Measurements from ENCODE around the gene CEP78.

CEP78 gene

DNA sequence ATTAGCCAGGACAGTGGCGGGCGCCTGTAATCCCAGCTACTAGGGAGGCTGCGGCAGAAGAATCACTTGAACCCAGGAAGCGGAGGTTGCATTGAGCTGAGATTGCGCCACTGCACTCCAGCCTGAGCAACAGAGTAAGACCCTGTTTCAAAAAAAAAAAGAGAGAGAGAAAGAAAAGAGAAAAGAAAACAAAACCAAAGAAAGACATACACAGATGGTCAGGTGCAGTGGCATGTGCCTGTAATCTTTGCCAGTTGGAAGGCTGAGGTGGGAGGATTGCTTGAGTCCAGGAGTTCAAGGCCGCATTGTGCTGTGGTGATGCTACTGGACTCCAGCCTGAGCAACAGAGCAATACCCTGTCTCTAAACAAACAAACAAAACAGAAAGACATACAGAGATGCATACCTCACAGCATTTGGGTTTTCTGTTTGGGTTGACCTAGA lies 51.1 kb downstream of the CEP78 start:
- Histone ChIP-seq H3K4me1 (ENCODE audit: control insufficient read depth, insufficient read depth, low read length) (peaks cover 2% of the 10 kb centered on the region), H3K36me3 (ENCODE audit: control insufficient read depth, insufficient read depth, low read length, severe bottlenecking) (no peaks in the 10 kb centered on the region), H3K27me3 (replicated peaks; ENCODE audit: control insufficient read depth, insufficient read depth, low read length) (peaks cover 30% of the 10 kb centered on the region), H3K4me3 (ENCODE audit: low read length) (no peak overlapping the region), H3K9ac (ENCODE audit: low read length) (no peak overlapping the region), H3K9me3 (ENCODE audit: control insufficient read depth, low read length) (no peaks in the 10 kb centered on the region)
- no peak for DNase-seq (ENCODE audit: low read depth)

- Histone ChIP-seq H3K27me3 (replicated peaks; ENCODE audit: control insufficient read depth, insufficient read depth, low read length) (peaks cover 40% of the 10 kb centered on the region), H3K4me1 (ENCODE audit: control insufficient read depth, insufficient read depth, low read length) (no peaks in the 10 kb centered on the region), H3K9me3 (ENCODE audit: control insufficient read depth, low read length) (no peaks in the 10 kb centered on the region), H3K9ac (ENCODE audit: low read length) (no peak overlapping the region), H3K4me3 (ENCODE audit: low read length) (no peak overlapping the region), H3K36me3 (ENCODE audit: control insufficient read depth, insufficient read depth, low read length, severe bottlenecking) (no peaks in the 10 kb centered on the region)
- DNase-seq (ENCODE audit: low read depth): no peak
Measured at GRCh38 chr9:78288214-78288892, 52.5 kb downstream of the CEP78 start.

DNA sequence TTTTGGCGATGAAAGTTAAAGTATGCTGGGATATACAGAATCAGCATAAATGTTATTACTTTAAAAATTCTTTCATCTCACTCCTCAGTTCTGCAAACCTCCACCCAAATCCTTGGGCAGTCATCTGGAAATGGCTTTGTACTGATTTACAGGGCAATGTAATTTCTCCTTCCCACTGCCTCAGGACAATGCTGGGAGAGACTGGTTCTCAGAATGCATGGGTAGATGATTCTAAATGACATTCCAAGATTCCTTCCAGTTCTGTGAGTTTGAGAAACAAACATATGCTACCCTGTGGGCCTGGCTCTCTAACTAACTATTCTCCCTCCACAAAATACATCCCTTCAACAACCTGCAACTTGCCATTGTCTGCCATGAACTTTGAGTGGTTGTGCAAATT lies 53.6 kb downstream of the CEP78 start:
- H3K9me3 ChIP-seq (ENCODE audit: control insufficient read depth, low read length): no peaks in the 10 kb centered on the region
- H3K36me3 ChIP-seq (ENCODE audit: control insufficient read depth, insufficient read depth, low read length, severe bottlenecking): no peaks in the 10 kb centered on the region
- H3K4me1 ChIP-seq (ENCODE audit: control insufficient read depth, insufficient read depth, low read length): no peaks in the 10 kb centered on the region
- H3K9ac ChIP-seq (ENCODE audit: low read length): no peak overlapping the region
- no peak for DNase-seq (ENCODE audit: low read depth)
- H3K27me3 ChIP-seq (replicated peaks; ENCODE audit: control insufficient read depth, insufficient read depth, low read length): peaks cover 40% of the 10 kb centered on the region
- no peak overlapping the region for H3K4me3 ChIP-seq (ENCODE audit: low read length)

- no peaks in the 10 kb centered on the region for H3K36me3 ChIP-seq (ENCODE audit: control insufficient read depth, insufficient read depth, low read length, severe bottlenecking)
- H3K4me1 ChIP-seq (ENCODE audit: control insufficient read depth, insufficient read depth, low read length): peaks cover 10% of the 10 kb centered on the region
- no peaks in the 10 kb centered on the region for H3K9me3 ChIP-seq (ENCODE audit: control insufficient read depth, low read length)
- no peak overlapping the region for H3K4me3 ChIP-seq (ENCODE audit: low read length)
- DNase-seq (ENCODE audit: low read depth): no peak
- peaks cover 30% of the 10 kb centered on the region for H3K27me3 ChIP-seq (replicated peaks; ENCODE audit: control insufficient read depth, insufficient read depth, low read length)
- no peak overlapping the region for H3K9ac ChIP-seq (ENCODE audit: low read length)
Measured at GRCh38 chr9:78291240-78291925, 55.5 kb downstream of the CEP78 start.

GRCh38 chr9:78292026-78292425 lies 56.2 kb downstream of the CEP78 start:
- no peak for DNase-seq (ENCODE audit: low read depth)
- H3K4me1 ChIP-seq (ENCODE audit: control insufficient read depth, insufficient read depth, low read length): peaks cover 12% of the 10 kb centered on the region
- H3K9me3 ChIP-seq (ENCODE audit: control insufficient read depth, low read length): no peaks in the 10 kb centered on the region
- H3K27me3 ChIP-seq (replicated peaks; ENCODE audit: control insufficient read depth, insufficient read depth, low read length): peaks cover 25% of the 10 kb centered on the region
- no peaks in the 10 kb centered on the region for H3K36me3 ChIP-seq (ENCODE audit: control insufficient read depth, insufficient read depth, low read length, severe bottlenecking)
- no peak overlapping the region for H3K4me3 ChIP-seq (ENCODE audit: low read length)
- no peak overlapping the region for H3K9ac ChIP-seq (ENCODE audit: low read length)

DNA sequence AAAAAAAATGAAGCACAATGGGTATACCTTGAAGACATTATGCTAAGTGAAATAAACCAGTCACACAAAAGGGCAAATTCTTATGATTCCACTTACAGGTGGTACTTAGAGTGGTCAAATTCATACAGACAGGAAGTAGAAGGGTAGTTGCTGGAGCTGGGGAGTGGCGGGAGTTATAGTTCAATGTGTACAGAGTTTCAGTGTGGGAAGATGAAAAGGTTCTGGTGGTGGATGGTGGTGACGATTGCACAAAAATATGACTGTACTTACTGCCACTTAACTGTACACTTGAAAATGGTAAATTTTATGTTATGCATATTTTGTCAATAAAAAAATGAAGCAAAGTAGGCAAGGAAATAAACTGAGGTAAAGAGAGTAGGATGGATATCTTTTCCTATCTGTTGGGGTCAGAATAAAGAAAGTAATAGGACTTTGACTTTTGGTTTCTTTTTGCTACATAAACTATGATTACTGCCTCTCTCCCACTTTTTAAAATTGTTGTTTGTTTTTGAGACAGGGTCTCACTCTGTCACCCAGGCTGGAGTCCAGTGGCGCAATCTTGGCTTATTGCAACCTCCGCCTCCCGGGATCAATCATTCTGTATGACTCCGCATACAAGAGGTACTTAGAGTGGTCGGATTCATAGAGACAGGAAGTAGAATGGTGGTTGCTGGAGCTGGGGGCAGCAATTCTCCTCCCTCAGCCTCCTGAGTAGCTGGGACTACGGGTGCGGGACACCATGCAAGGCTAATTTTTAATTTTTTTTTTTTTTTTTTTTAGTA lies 57.0 kb downstream of the CEP78 start:
- no peak overlapping the region for H3K9ac ChIP-seq (ENCODE audit: low read length)
- no peak for DNase-seq (ENCODE audit: low read depth)

DNA sequence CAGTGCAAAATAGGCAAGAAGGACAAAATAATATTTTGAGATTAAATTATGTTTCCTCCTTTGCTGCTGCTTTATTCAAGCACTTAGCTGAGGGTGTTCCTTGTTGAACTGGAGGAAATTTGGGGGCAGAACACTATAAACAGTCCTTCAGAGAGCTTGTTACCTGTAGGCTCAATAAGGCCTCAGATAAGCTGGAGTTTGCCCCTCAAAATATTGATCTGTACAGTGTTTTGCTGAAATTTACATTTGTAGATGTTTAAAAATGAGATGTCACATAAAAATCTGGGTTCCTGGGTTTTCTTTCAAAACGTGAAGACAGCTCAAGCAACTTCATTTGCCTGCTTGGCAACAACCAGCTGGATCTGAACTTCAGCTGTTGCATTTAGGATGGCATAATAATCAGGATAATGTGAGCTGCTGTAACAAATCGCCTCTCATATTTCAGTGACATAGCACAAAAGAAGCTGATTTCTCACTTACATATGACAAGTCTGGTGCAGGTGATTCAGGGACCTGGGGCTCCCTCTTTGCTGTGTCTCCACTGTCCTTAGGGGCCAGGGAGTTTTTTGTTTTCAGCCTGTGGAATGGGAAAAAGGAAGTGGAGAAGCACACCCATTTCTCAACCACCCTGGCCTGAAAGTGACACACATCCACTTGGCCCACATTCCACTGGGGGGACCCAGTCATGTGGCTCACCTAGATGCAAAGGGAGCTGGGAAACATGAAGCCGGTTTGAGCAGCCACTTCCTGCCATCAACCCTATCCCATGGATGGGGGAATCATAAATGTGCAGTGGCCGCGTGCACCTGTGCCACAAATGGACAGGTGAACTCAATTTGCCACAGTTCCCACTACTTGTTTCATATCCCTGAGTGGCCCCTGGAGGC lies 58.7 kb downstream of the CEP78 start:
- H3K27me3 ChIP-seq (replicated peaks; ENCODE audit: control insufficient read depth, insufficient read depth, low read length): peaks cover 19% of the 10 kb centered on the region
- H3K36me3 ChIP-seq (ENCODE audit: control insufficient read depth, insufficient read depth, low read length, severe bottlenecking): no peaks in the 10 kb centered on the region
- H3K4me3 ChIP-seq (ENCODE audit: low read length): no peak overlapping the region
- no peaks in the 10 kb centered on the region for H3K9me3 ChIP-seq (ENCODE audit: control insufficient read depth, low read length)
- no peak for DNase-seq (ENCODE audit: low read depth)
- peaks cover 18% of the 10 kb centered on the region for H3K4me1 ChIP-seq (ENCODE audit: control insufficient read depth, insufficient read depth, low read length)
- no peak overlapping the region for H3K9ac ChIP-seq (ENCODE audit: low read length)

More for the DNA sequence above, 57.0 kb downstream of the CEP78 start:
- peaks cover 12% of the 10 kb centered on the region for H3K4me1 ChIP-seq (ENCODE audit: control insufficient read depth, insufficient read depth, low read length)
- no peak overlapping the region for H3K4me3 ChIP-seq (ENCODE audit: low read length)
- H3K9me3 ChIP-seq (ENCODE audit: control insufficient read depth, low read length): no peaks in the 10 kb centered on the region
- peaks cover 19% of the 10 kb centered on the region for H3K27me3 ChIP-seq (replicated peaks; ENCODE audit: control insufficient read depth, insufficient read depth, low read length)
- no peaks in the 10 kb centered on the region for H3K36me3 ChIP-seq (ENCODE audit: control insufficient read depth, insufficient read depth, low read length, severe bottlenecking)

GRCh38 chr9:78295177-78295575 lies 59.3 kb downstream of the CEP78 start:
- H3K9ac ChIP-seq (ENCODE audit: low read length): no peak overlapping the region
- H3K4me1 ChIP-seq (ENCODE audit: control insufficient read depth, insufficient read depth, low read length): peaks cover 18% of the 10 kb centered on the region
- H3K36me3 ChIP-seq (ENCODE audit: control insufficient read depth, insufficient read depth, low read length, severe bottlenecking): peaks cover 6% of the 10 kb centered on the region
- no peak overlapping the region for H3K4me3 ChIP-seq (ENCODE audit: low read length)
- DNase-seq (ENCODE audit: low read depth): no peak
- H3K27me3 ChIP-seq (replicated peaks; ENCODE audit: control insufficient read depth, insufficient read depth, low read length): peaks cover 19% of the 10 kb centered on the region
- no peaks in the 10 kb centered on the region for H3K9me3 ChIP-seq (ENCODE audit: control insufficient read depth, low read length)

DNA sequence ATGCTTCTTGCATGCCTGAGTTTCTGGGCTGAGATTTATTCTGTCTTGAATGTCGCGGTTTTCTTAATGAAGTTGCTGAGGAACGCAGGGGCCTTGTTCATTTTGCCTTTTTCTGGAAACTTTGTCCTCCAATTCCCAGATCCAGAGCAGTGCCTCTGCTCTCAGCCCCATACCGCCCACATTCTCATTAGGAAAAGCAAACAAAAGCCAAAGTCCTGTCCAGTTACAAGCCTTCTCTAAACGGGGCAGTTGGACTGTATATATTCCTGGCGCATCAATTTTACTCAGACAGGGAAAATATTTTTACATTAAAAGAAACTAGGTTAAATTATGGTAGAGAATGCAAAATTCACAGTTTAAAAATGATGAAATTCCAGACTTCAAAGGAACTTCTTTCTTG lies 59.9 kb downstream of the CEP78 start:
- Histone ChIP-seq H3K4me1 (ENCODE audit: control insufficient read depth, insufficient read depth, low read length) (peaks cover 18% of the 10 kb centered on the region), H3K36me3 (ENCODE audit: control insufficient read depth, insufficient read depth, low read length, severe bottlenecking) (peaks cover 11% of the 10 kb centered on the region), H3K27me3 (replicated peaks; ENCODE audit: control insufficient read depth, insufficient read depth, low read length) (peaks cover 19% of the 10 kb centered on the region), H3K9ac (ENCODE audit: low read length) (peak overlapping the region; percentile 80), H3K9me3 (ENCODE audit: control insufficient read depth, low read length) (no peaks in the 10 kb centered on the region), H3K4me3 (ENCODE audit: low read length) (peak overlapping the region; percentile 90)
- peak; percentile 43 for DNase-seq (ENCODE audit: low read depth)

DNA sequence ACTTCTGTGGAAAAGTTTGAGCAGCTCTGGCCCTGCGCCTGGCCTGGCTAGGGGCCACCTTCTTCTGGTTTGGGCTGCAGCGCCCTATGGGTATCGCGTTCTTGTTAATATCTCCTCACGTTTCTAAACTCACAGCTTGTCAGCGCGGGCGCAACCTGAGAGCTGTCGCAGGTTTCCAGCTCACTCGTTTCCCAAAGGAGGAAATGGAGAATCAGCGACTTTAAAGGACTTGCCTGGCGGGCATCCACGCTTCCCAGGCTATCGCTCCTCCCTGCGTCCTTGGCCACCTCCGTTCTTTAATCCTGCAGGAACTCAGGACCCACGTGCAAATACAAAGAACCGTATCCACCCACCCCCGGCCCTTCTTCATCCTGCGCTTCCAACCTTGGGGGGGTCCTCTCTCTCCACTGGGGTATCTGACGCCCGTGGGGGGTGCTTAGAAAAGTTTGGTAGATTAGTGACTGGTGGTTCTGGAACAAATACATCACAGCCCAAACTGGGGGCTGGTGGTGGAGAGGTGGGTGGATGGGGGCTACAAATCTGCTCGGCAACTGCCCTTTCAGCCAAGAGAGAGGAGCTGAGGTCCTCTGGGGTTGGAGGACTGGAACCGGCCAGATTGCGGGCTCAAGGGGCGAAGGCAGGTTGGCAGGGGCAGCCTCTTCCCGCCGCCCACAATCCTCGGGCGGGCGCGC lies 60.5 kb downstream of the CEP78 start:
- peaks cover 17% of the 10 kb centered on the region for H3K36me3 ChIP-seq (ENCODE audit: control insufficient read depth, insufficient read depth, low read length, severe bottlenecking)
- peak overlapping the region; percentile 80 for H3K9ac ChIP-seq (ENCODE audit: low read length)
- DNase-seq (ENCODE audit: low read depth): peak; percentile 73
- H3K4me1 ChIP-seq (ENCODE audit: control insufficient read depth, insufficient read depth, low read length): peaks cover 18% of the 10 kb centered on the region
- H3K27me3 ChIP-seq (replicated peaks; ENCODE audit: control insufficient read depth, insufficient read depth, low read length): peaks cover 16% of the 10 kb centered on the region
- peak overlapping the region; percentile 90 for H3K4me3 ChIP-seq (ENCODE audit: low read length)
- H3K9me3 ChIP-seq (ENCODE audit: control insufficient read depth, low read length): no peaks in the 10 kb centered on the region
